Activated T-helper 1 cell treated with anti-CD3 and anti-CD28 coated beads, Interleukin-12 subunit alpha, Interleukin-12 subunit beta, Interleukin-2, Interleukin-4 antibody, amounts not matched to agents 30 ng/mL and 10 ng/mL and 1 ng/mL, durations not matched to agents 14 hours and 24 hours and 36 hours (primary cell): Measurements from ENCODE around the gene QSOX1. TPM values are rescaled to one million over a fixed set of nuclear protein-coding genes. Genes with fewer than 3 reads are reported as not detected.

Experiments used
- DNase-seq: peaks from one replicate; pipeline ENCODE4 v3.0.0; 2021; ENCODE audit warnings: low spot score
- H3K27ac Mint-ChIP-seq: one replicate; pipeline ENCODE4 v1.8.0; 2021; ENCODE audit warnings: mild to moderate bottlenecking, mixed read lengths
- H3K27me3 Mint-ChIP-seq: one replicate; pipeline ENCODE4 v1.8.0; 2022; ENCODE audit warnings: mild to moderate bottlenecking, moderate library complexity, mixed read lengths; ENCODE audit not compliant: insufficient read depth
- H3K36me3 Mint-ChIP-seq: one replicate; pipeline ENCODE4 v1.8.0; 2021; ENCODE audit warnings: low read depth, mixed read lengths
- H3K4me1 Mint-ChIP-seq: one replicate; pipeline ENCODE4 v1.8.0; 2021; ENCODE audit warnings: low read depth, mixed read lengths
- H3K4me3 Mint-ChIP-seq: one replicate; pipeline ENCODE4 v1.8.0; 2021; ENCODE audit warnings: mild to moderate bottlenecking, moderate library complexity, mixed read lengths
- H3K9me3 Mint-ChIP-seq: one replicate; pipeline ENCODE4 v1.8.0; 2021; ENCODE audit warnings: mixed read lengths
- intact Hi-C: fragments of 100-400 bp; cut with micrococcal nuclease; formaldehyde crosslinking; loops from one replicate; pipeline ENCODE4 v1.15.1; 2024
- total RNA-seq: library from RNA; stranded (reverse); gene quantifications from 2 replicates; pipeline ENCODE4 v1.2.3, GENCODE V29; 2022

QSOX1 gene
- total RNA-seq, 1 donor from 2014 or later, result 61.4 TPM

GRCh38 chr1:180244840-180245239 is 90.2 kb downstream of the QSOX1 start:
- Mint-ChIP-seq H3K27me3 (peaks cover 29% of the 10 kb centered on the region), H3K9me3 (no peaks in the 10 kb centered on the region)

GRCh38 chr1:180246579-180246978 is 91.9 kb downstream of the QSOX1 start:
- DNase-seq, result no peak

More at GRCh38 chr1:180244840-180245239, 90.2 kb downstream of the QSOX1 start:
- peaks cover 4% of the 10 kb centered on the region for H3K4me1 Mint-ChIP-seq
- DNase-seq, result no peak
- H3K4me3 Mint-ChIP-seq, result no peak overlapping the region
- intact Hi-C loops, result no loop called here
- H3K36me3 Mint-ChIP-seq, result no peaks in the 10 kb centered on the region
- H3K27ac Mint-ChIP-seq, result no peak overlapping the region

GRCh38 chr1:180247061-180247460 is 92.4 kb downstream of the QSOX1 start:
- no peak overlapping the region for H3K4me3 Mint-ChIP-seq
- H3K36me3 Mint-ChIP-seq, result no peaks in the 10 kb centered on the region
- peaks cover 6% of the 10 kb centered on the region for H3K4me1 Mint-ChIP-seq
- H3K27me3 Mint-ChIP-seq, result peaks cover 13% of the 10 kb centered on the region
- intact Hi-C loops, result no loop called here
- no peak overlapping the region for H3K27ac Mint-ChIP-seq
- DNase-seq, result no peak
- no peaks in the 10 kb centered on the region for H3K9me3 Mint-ChIP-seq

More at GRCh38 chr1:180246579-180246978, 91.9 kb downstream of the QSOX1 start:
- Mint-ChIP-seq H3K27me3 (peaks cover 16% of the 10 kb centered on the region), H3K4me3 (no peak overlapping the region), H3K27ac (no peak overlapping the region), H3K4me1 (peaks cover 6% of the 10 kb centered on the region), H3K36me3 (no peaks in the 10 kb centered on the region), H3K9me3 (no peaks in the 10 kb centered on the region)
- intact Hi-C loops, result no loop called here

- peaks cover 7% of the 10 kb centered on the region for H3K27me3 Mint-ChIP-seq
- H3K9me3 Mint-ChIP-seq, result no peaks in the 10 kb centered on the region
- H3K27ac Mint-ChIP-seq, result no peak overlapping the region
- intact Hi-C loops, result no loop called here
- H3K4me3 Mint-ChIP-seq, result no peak overlapping the region
- DNase-seq, result no peak
- peaks cover 9% of the 10 kb centered on the region for H3K4me1 Mint-ChIP-seq
- no peaks in the 10 kb centered on the region for H3K36me3 Mint-ChIP-seq
Observed at GRCh38 chr1:180247580-180247979, 92.9 kb downstream of the QSOX1 start.

- H3K4me1 Mint-ChIP-seq, result peaks cover 11% of the 10 kb centered on the region
- H3K9me3 Mint-ChIP-seq, result no peaks in the 10 kb centered on the region
- no peak overlapping the region for H3K4me3 Mint-ChIP-seq
Observed at GRCh38 chr1:180248176-180248575, 93.5 kb downstream of the QSOX1 start.

GRCh38 chr1:180248731-180249681 is 94.3 kb downstream of the QSOX1 start:
- Mint-ChIP-seq H3K4me3 (no peak overlapping the region), H3K4me1 (peaks cover 11% of the 10 kb centered on the region), H3K27me3 (peaks cover 9% of the 10 kb centered on the region), H3K36me3 (no peaks in the 10 kb centered on the region), H3K9me3 (no peaks in the 10 kb centered on the region), H3K27ac (no peak overlapping the region)
- intact Hi-C loops, result no loop called here
- no peak for DNase-seq

More at GRCh38 chr1:180248176-180248575, 93.5 kb downstream of the QSOX1 start:
- H3K27ac Mint-ChIP-seq, result no peak overlapping the region
- H3K36me3 Mint-ChIP-seq, result no peaks in the 10 kb centered on the region
- H3K27me3 Mint-ChIP-seq, result peaks cover 6% of the 10 kb centered on the region
- intact Hi-C loops, result no loop called here
- DNase-seq, result no peak

GRCh38 chr1:180249725-180250498 is 95.2 kb downstream of the QSOX1 start:
- intact Hi-C loops, result no loop called here
- no peak overlapping the region for H3K27ac Mint-ChIP-seq
- DNase-seq, result no peak
- H3K36me3 Mint-ChIP-seq, result no peaks in the 10 kb centered on the region
- peaks cover 9% of the 10 kb centered on the region for H3K27me3 Mint-ChIP-seq
- no peaks in the 10 kb centered on the region for H3K9me3 Mint-ChIP-seq
- H3K4me1 Mint-ChIP-seq, result peaks cover 11% of the 10 kb centered on the region
- no peak overlapping the region for H3K4me3 Mint-ChIP-seq

GRCh38 chr1:180250499-180250770 is 95.8 kb downstream of the QSOX1 start:
- intact Hi-C loops, result no loop called here
- Mint-ChIP-seq H3K9me3 (no peaks in the 10 kb centered on the region), H3K4me3 (no peak overlapping the region), H3K27ac (no peak overlapping the region), H3K4me1 (peaks cover 11% of the 10 kb centered on the region), H3K36me3 (no peaks in the 10 kb centered on the region), H3K27me3 (peaks cover 9% of the 10 kb centered on the region)
- no peak for DNase-seq

- no peak overlapping the region for H3K4me3 Mint-ChIP-seq
- intact Hi-C loops, result no loop called here
- H3K27ac Mint-ChIP-seq, result no peak overlapping the region
- H3K36me3 Mint-ChIP-seq, result no peaks in the 10 kb centered on the region
- peaks cover 11% of the 10 kb centered on the region for H3K4me1 Mint-ChIP-seq
- H3K9me3 Mint-ChIP-seq, result no peaks in the 10 kb centered on the region
- H3K27me3 Mint-ChIP-seq, result peaks cover 7% of the 10 kb centered on the region
- no peak for DNase-seq
Observed at GRCh38 chr1:180250883-180251509, 96.3 kb downstream of the QSOX1 start.

GRCh38 chr1:180251526-180252305 is 97.0 kb downstream of the QSOX1 start:
- Mint-ChIP-seq H3K27ac (no peak overlapping the region), H3K4me3 (no peak overlapping the region), H3K27me3 (peaks cover 7% of the 10 kb centered on the region), H3K9me3 (no peaks in the 10 kb centered on the region), H3K4me1 (peaks cover 11% of the 10 kb centered on the region), H3K36me3 (no peaks in the 10 kb centered on the region)
- intact Hi-C loops, result loop anchor here (1.0 kb wide), 3 partner anchors 165 to 231 kb away; no protein-coding TSS in a partner anchor
- DNase-seq, result no peak

GRCh38 chr1:180252638-180253536 is 98.2 kb downstream of the QSOX1 start:
- peak; percentile 48 for DNase-seq
- Mint-ChIP-seq H3K27me3 (peaks cover 7% of the 10 kb centered on the region), H3K9me3 (no peaks in the 10 kb centered on the region), H3K4me3 (no peak overlapping the region), H3K4me1 (peaks cover 11% of the 10 kb centered on the region), H3K27ac (no peak overlapping the region), H3K36me3 (no peaks in the 10 kb centered on the region)
- intact Hi-C loops, result loop anchor here (1.0 kb wide), 3 partner anchors 163 to 229 kb away; no protein-coding TSS in a partner anchor
